Liver (tissue), 9 donors: ENCODE measurements around the gene RBM20. TPM values are rescaled to one million over a fixed set of nuclear protein-coding genes. Genes with fewer than 3 reads are reported as not detected.
A peak's percentile ranks its signal among the peaks of the same experiment; 100 is the strongest.

Source experiments
- DNase-seq: peaks from one replicate; pipeline ENCODE4 v3.0.0-alpha.2; 2017; ENCODE audit warnings: low spot score
- H3K27ac ChIP-seq, 2 donors: one replicate each; pipeline ENCODE4 v1.7.0; 2013; ENCODE audit warnings: inconsistent platforms in 2 of 2, low read length in 2 of 2, control low read depth in 1 of 2, low read depth in 1 of 2, mild to moderate bottlenecking in 1 of 2
- H3K27me3 ChIP-seq, 4 donors: one replicate each; pipeline versions ENCODE4 v1.6.1 to v1.7.0; 2013; ENCODE audit warnings: low read length in 3 of 4, inconsistent platforms in 1 of 4, mild to moderate bottlenecking in 1 of 4, moderate library complexity in 1 of 4; ENCODE audit not compliant: control insufficient read depth in 4 of 4, insufficient read depth in 4 of 4
- H3K36me3 ChIP-seq, 4 donors: one replicate each; pipeline versions ENCODE4 v1.6.1 to v1.7.0; 2013; ENCODE audit warnings: low read length in 3 of 4, mild to moderate bottlenecking in 3 of 4, low read depth in 1 of 4, moderate library complexity in 1 of 4; ENCODE audit not compliant: control insufficient read depth in 4 of 4, insufficient read depth in 3 of 4
- H3K4me1 ChIP-seq, 4 donors: one replicate each; pipeline versions ENCODE4 v1.6.1 to v1.7.0; 2013; ENCODE audit warnings: low read length in 3 of 4, mild to moderate bottlenecking in 3 of 4, moderate library complexity in 1 of 4; ENCODE audit not compliant: control insufficient read depth in 4 of 4, insufficient read depth in 4 of 4
- H3K4me3 ChIP-seq, 3 donors: one replicate each; pipeline versions ENCODE4 v1.6.1 to v1.7.0; 2013; ENCODE audit warnings: low read length in 3 of 3, control low read depth in 1 of 3, low read depth in 1 of 3, mild to moderate bottlenecking in 1 of 3
- H3K9ac ChIP-seq, 2 donors: one replicate each; pipeline ENCODE4 v1.7.0; 2013; ENCODE audit warnings: low read length in 2 of 2, mild to moderate bottlenecking in 2 of 2, moderate library complexity in 2 of 2, control low read depth in 1 of 2, low read depth in 1 of 2
- H3K9me3 ChIP-seq, 4 donors: one replicate each; pipeline versions ENCODE4 v1.6.1 to v1.7.0; 2013; ENCODE audit warnings: low read length in 3 of 4; ENCODE audit not compliant: control insufficient read depth in 4 of 4
- EGR1 ChIP-seq, 2 donors: IDR thresholded peaks; 2 replicates each; pipeline ENCODE4 v1.6.1; 2016 to 2018; ENCODE audit warnings: antibody characterized with exemption in 2 of 2, low read depth in 2 of 2
- FOXA1 ChIP-seq: IDR thresholded peaks from 2 replicates; pipeline ENCODE4 v1.6.1; 2016; ENCODE audit warnings: antibody characterized with exemption
- FOXA2 ChIP-seq: IDR thresholded peaks from 2 replicates; pipeline ENCODE4 v1.6.1; 2016; ENCODE audit warnings: antibody characterized with exemption
- HNF4A ChIP-seq, 2 donors: conservative IDR thresholded peaks; 2 replicates each; pipeline ENCODE4 v1.6.1; 2016; ENCODE audit warnings: antibody characterized with exemption in 2 of 2, mild to moderate bottlenecking in 2 of 2
- JUND ChIP-seq, 2 donors: IDR thresholded peaks; 2 replicates each; pipeline ENCODE4 v1.6.1; 2016; ENCODE audit warnings: antibody characterized with exemption in 2 of 2
- MAX ChIP-seq: IDR thresholded peaks from 2 replicates; pipeline ENCODE4 v1.6.1; 2016; ENCODE audit warnings: antibody characterized with exemption
- NR2F2 ChIP-seq: IDR thresholded peaks from 2 replicates; pipeline ENCODE4 v1.6.1; 2016; ENCODE audit warnings: antibody characterized with exemption
- RAD21 ChIP-seq, 2 donors: IDR thresholded peaks; 2 replicates each; pipeline ENCODE4 v1.6.1; 2016; ENCODE audit warnings: antibody characterized with exemption in 2 of 2, mild to moderate bottlenecking in 2 of 2
- SP1 ChIP-seq: IDR thresholded peaks from 2 replicates; pipeline ENCODE4 v1.6.1; 2018; ENCODE audit warnings: antibody characterized with exemption, mild to moderate bottlenecking
- TAF1 ChIP-seq: conservative IDR thresholded peaks from 2 replicates; pipeline ENCODE4 v1.6.1; 2016; ENCODE audit warnings: antibody characterized with exemption, mild to moderate bottlenecking
- YY1 ChIP-seq: IDR thresholded peaks from 2 replicates; pipeline ENCODE4 v1.6.1; 2016; ENCODE audit warnings: antibody characterized with exemption, mild to moderate bottlenecking
- WGBS: extraction: QIAGEN DNeasy Blood & Tissue Kit; methylation state at CpG from one replicate; pipeline ENCODE4 v1.1.7; 2013; 5-methylcytosine and 5-hydroxymethylcytosine counted together
- polyA plus RNA-seq, 2 donors: library from polyadenylated mRNA; stranded (reverse) in 1 of 2; unstranded in 1 of 2; fragments of 200-250 nt in 1 of 2; fragments of >200 nt in 1 of 2; fragmentation: Nextera tagmentation in 1 of 2; extraction: Ambion mirVana in 1 of 2; gene quantifications; one replicate each; pipeline versions ENCODE4 v1.2.1 to v1.2.3, GENCODE V29; 2013 to 2015
- total RNA-seq, 2 donors: library from RNA; depleted of rRNA; stranded (reverse); fragments of >200 nt; gene quantifications; one replicate each; pipeline ENCODE4 v1.2.3, GENCODE V29; 2014
- TF ChIP-seq, protein P1 (sequence below): IDR thresholded peaks from 2 replicates; pipeline ENCODE4 v1.6.1; 2016; ENCODE audit warnings: antibody characterized with exemption
- TF ChIP-seq, protein P2 (sequence below): IDR thresholded peaks from 2 replicates; pipeline ENCODE4 v1.6.1; 2016; ENCODE audit warnings: antibody characterized with exemption
- TF ChIP-seq, protein P3 (sequence below): fragments of 150-350 bp; IDR thresholded peaks from 2 replicates; pipeline ENCODE4 v1.5.1; 2017; ENCODE audit warnings: improper control_type of control experiment, low read depth, low read length; ENCODE audit not compliant: missing input control
- donor health status: healthy.
- donor health status: healthy.
- donor health status: healthy.
- donor health status: healthy.
- donor health status: healthy.

Gene RBM20
- total and polyA plus RNA-seq, 4 donors = 0.03 to 0.08 (median 0.05) TPM; not detected in 1

DNA sequence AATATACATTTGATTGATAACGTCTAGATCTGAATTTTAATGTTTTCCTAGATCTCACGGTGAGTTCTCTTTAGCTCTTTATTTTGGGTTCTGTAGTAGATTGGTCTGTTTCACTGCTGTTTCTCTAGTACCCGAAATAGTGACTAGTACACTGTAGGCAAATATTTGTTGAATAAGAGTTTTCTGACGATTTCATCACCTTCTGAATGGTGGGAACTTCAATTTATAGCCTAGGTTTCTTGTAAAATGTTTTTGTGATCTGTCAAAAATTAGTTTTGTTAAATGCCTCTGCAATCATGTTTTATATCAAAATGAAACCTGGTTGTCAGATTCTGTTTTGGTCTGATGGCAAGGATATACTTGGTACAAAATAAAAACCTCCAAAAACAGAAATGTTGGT lies 237.8 kb downstream of the RBM20 start:
- H3K27ac ChIP-seq = peak overlapping the region in 1 of 2 donors; percentile 20
- TF ChIP-seq YY1 (no peak), EGR1 (IDR thresholded peaks at IDR 0.05; ENCODE audit: low read depth in 2 of 2) (no peak), TAF1 (no peak), MAX (no peak), SP1 (no peak)
- no peak for DNase-seq
- H3K4me3 ChIP-seq = no peak overlapping the region
- 44% methylated on average over 4 of the region's 4 CpGs for WGBS
- H3K9ac ChIP-seq = peak overlapping the region in 1 of 2 donors; percentile 66
- H3K27me3 ChIP-seq = no peaks in the 10 kb centered on the region
- no peaks in the 10 kb centered on the region for H3K9me3 ChIP-seq
- peaks cover 0 to 34% (median 16%) of the 10 kb centered on the region in 4 donors for H3K36me3 ChIP-seq
- peaks cover 0 to 18% (median 3%) of the 10 kb centered on the region in 4 donors for H3K4me1 ChIP-seq

DNA sequence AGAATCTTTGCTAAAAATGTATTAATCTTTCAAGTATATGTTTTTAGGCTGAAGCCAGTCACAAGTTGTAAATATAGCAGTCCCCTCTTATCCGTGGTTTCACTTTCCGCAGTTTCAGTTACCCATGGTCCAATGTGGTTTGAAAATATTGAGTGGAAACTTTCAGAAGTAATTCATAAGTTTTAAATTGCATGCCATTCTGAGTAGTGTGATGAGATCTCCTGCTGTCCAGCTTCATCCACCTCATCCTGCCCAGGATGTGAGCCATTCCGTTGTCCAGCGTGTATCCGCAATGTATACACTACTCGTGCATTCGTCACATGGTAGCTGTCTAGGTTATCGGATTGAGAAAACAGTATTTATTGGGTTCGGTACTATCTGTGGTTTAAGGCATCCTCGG lies 239.8 kb downstream of the RBM20 start:
- DNase-seq = no peak
- H3K4me3 ChIP-seq = no peak overlapping the region
- no peaks in the 10 kb centered on the region for H3K27me3 ChIP-seq
- WGBS = 87% methylated on average over 10 of the region's 10 CpGs
- H3K36me3 ChIP-seq = peaks cover 0 to 41% (median 22%) of the 10 kb centered on the region in 4 donors
- H3K9me3 ChIP-seq = no peaks in the 10 kb centered on the region
- H3K27ac ChIP-seq = no peak overlapping the region
- peaks cover 0 to 16% (median 3%) of the 10 kb centered on the region in 4 donors for H3K4me1 ChIP-seq
- H3K9ac ChIP-seq = no peak overlapping the region
- TF ChIP-seq, protein P1, sequence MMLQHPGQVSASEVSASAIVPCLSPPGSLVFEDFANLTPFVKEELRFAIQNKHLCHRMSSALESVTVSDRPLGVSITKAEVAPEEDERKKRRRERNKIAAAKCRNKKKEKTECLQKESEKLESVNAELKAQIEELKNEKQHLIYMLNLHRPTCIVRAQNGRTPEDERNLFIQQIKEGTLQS = no peak
- TF ChIP-seq, protein P2, sequence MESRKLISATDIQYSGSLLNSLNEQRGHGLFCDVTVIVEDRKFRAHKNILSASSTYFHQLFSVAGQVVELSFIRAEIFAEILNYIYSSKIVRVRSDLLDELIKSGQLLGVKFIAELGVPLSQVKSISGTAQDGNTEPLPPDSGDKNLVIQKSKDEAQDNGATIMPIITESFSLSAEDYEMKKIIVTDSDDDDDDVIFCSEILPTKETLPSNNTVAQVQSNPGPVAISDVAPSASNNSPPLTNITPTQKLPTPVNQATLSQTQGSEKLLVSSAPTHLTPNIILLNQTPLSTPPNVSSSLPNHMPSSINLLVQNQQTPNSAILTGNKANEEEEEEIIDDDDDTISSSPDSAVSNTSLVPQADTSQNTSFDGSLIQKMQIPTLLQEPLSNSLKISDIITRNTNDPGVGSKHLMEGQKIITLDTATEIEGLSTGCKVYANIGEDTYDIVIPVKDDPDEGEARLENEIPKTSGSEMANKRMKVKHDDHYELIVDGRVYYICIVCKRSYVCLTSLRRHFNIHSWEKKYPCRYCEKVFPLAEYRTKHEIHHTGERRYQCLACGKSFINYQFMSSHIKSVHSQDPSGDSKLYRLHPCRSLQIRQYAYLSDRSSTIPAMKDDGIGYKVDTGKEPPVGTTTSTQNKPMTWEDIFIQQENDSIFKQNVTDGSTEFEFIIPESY = no peak

DNA sequence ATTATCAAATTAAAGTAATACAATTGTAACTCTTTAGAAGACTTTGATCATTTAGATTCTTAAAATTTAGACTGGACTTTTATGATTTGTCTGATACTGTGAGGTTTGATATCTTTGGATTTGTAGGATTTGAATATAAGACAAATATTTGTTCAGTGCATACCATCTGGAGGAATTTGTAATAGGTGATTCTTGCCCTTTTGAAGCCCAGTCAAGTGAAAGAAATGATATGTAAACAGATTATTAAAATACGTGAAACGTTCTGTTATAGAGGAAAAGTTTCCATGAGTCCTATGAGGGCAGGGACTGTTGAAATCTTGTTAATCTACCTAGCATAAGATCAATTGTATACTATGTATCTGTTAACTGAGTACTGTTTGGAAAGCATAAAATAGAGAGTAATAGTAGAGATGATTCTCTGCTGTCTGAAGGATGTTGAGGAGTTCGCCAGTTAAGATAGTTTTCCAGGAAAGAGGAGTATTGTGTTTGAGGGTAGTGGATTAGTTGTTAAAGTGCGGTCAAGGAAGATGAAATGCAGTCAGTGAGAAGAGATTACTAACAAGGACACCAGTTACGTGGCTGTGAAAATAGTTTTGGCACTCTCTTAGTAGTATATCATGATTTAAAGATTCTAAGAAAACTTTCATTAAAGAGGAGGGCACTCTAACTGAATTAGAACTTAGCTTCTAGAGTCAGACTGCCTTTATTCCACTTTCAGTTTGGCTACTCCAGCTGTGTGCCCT lies 242.0 kb downstream of the RBM20 start:
- Histone ChIP-seq H3K9ac (peak overlapping the region in 1 of 2 donors; percentile 20), H3K27ac (no peak overlapping the region), H3K27me3 (no peaks in the 10 kb centered on the region), H3K4me3 (no peak overlapping the region), H3K4me1 (peaks cover 0 to 5% (median 2%) of the 10 kb centered on the region in 4 donors), H3K36me3 (peaks cover 0 to 48% (median 33%) of the 10 kb centered on the region in 4 donors), H3K9me3 (no peaks in the 10 kb centered on the region)
- TF ChIP-seq JUND (IDR thresholded peaks at IDR 0.05) = no peak
- TF ChIP-seq HNF4A (conservative IDR thresholded peaks at IDR 0.05) = no peak
- TF ChIP-seq, protein P2 = no peak
- TF ChIP-seq EGR1 (IDR thresholded peaks at IDR 0.05; ENCODE audit: low read depth in 2 of 2) = no peak
- TF ChIP-seq, protein P3, sequence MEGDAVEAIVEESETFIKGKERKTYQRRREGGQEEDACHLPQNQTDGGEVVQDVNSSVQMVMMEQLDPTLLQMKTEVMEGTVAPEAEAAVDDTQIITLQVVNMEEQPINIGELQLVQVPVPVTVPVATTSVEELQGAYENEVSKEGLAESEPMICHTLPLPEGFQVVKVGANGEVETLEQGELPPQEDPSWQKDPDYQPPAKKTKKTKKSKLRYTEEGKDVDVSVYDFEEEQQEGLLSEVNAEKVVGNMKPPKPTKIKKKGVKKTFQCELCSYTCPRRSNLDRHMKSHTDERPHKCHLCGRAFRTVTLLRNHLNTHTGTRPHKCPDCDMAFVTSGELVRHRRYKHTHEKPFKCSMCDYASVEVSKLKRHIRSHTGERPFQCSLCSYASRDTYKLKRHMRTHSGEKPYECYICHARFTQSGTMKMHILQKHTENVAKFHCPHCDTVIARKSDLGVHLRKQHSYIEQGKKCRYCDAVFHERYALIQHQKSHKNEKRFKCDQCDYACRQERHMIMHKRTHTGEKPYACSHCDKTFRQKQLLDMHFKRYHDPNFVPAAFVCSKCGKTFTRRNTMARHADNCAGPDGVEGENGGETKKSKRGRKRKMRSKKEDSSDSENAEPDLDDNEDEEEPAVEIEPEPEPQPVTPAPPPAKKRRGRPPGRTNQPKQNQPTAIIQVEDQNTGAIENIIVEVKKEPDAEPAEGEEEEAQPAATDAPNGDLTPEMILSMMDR = no peak
- no peak for TF ChIP-seq NR2F2
- no peak for TF ChIP-seq RAD21 (IDR thresholded peaks at IDR 0.05)
- no peak for TF ChIP-seq FOXA1
- TF ChIP-seq TAF1 = no peak
- TF ChIP-seq FOXA2 = no peak
- no peak for DNase-seq
- 58% methylated on average over 5 of the region's 5 CpGs for WGBS
